IPS-18a (cell line): ENCODE measurements around the gene PRKAR1B.
"Not testable (repeated sequence)": the region's sequence is repeated elsewhere in the genome, so short reads cannot be mapped to it uniquely, and the experiment has no call there.

Source experiments
- H3K27ac ChIP-seq: one replicate; pipeline ENCODE4 v1.5.1; 2013; ENCODE audit warnings: low read length
- H3K27me3 ChIP-seq: one replicate; pipeline ENCODE4 v1.6.1; 2013; ENCODE audit warnings: mild to moderate bottlenecking, low read length; ENCODE audit not compliant: control insufficient read depth, insufficient read depth
- H3K36me3 ChIP-seq: one replicate; pipeline ENCODE4 v1.6.1; 2013; ENCODE audit warnings: low read depth, low read length; ENCODE audit not compliant: control insufficient read depth
- H3K4me1 ChIP-seq: one replicate; pipeline ENCODE4 v1.6.1; 2013; ENCODE audit warnings: low read depth, low read length; ENCODE audit not compliant: control insufficient read depth
- H3K4me3 ChIP-seq: one replicate; pipeline ENCODE4 v1.5.1; 2013; ENCODE audit warnings: low read length
- H3K9ac ChIP-seq: one replicate; pipeline ENCODE4 v1.6.1; 2013; ENCODE audit warnings: mild to moderate bottlenecking, low read length, moderate library complexity
- H3K9me3 ChIP-seq: one replicate; pipeline ENCODE4 v1.6.1; 2013; ENCODE audit warnings: low read depth, low read length; ENCODE audit not compliant: control insufficient read depth

PRKAR1B gene

GRCh38 chr7:552151-552867, 174.8 kb downstream of the PRKAR1B start:
- not testable (repeated sequence) for H3K27ac ChIP-seq, H3K9ac ChIP-seq, H3K4me1 ChIP-seq, H3K9me3 ChIP-seq, H3K36me3 ChIP-seq, H3K27me3 ChIP-seq, H3K4me3 ChIP-seq

- not testable (repeated sequence) for H3K9ac ChIP-seq, H3K4me1 ChIP-seq, H3K4me3 ChIP-seq, H3K27me3 ChIP-seq, H3K9me3 ChIP-seq, H3K36me3 ChIP-seq, H3K27ac ChIP-seq
These were observed 175.5 kb downstream of the PRKAR1B start for GRCh38 chr7:551615-551970.

GRCh38 chr7:550881-551614, 176.0 kb downstream of the PRKAR1B start:
- no peak overlapping the region for H3K9ac ChIP-seq
- no peak overlapping the region for H3K27ac ChIP-seq
- no peaks in the 10 kb centered on the region for H3K9me3 ChIP-seq
- no peaks in the 10 kb centered on the region for H3K36me3 ChIP-seq
- no peaks in the 10 kb centered on the region for H3K4me1 ChIP-seq
- no peaks in the 10 kb centered on the region for H3K27me3 ChIP-seq
- H3K4me3 ChIP-seq, result no peak overlapping the region

GRCh38 chr7:549891-550625, 177.0 kb downstream of the PRKAR1B start:
- Histone ChIP-seq H3K4me3 (no peak overlapping the region), H3K4me1 (no peaks in the 10 kb centered on the region), H3K9me3 (no peaks in the 10 kb centered on the region), H3K27me3 (no peaks in the 10 kb centered on the region), H3K27ac (no peak overlapping the region), H3K36me3 (no peaks in the 10 kb centered on the region), H3K9ac (no peak overlapping the region)

- Histone ChIP-seq H3K9ac (no peak overlapping the region), H3K4me1 (no peaks in the 10 kb centered on the region), H3K27ac (no peak overlapping the region), H3K4me3 (no peak overlapping the region), H3K9me3 (no peaks in the 10 kb centered on the region), H3K36me3 (no peaks in the 10 kb centered on the region), H3K27me3 (no peaks in the 10 kb centered on the region)
These were observed 177.8 kb downstream of the PRKAR1B start for GRCh38 chr7:549066-549890.

GRCh38 chr7:548401-548800, 178.7 kb downstream of the PRKAR1B start:
- no peak overlapping the region for H3K4me3 ChIP-seq
- H3K36me3 ChIP-seq, result no peaks in the 10 kb centered on the region
- H3K9ac ChIP-seq, result no peak overlapping the region
- no peaks in the 10 kb centered on the region for H3K4me1 ChIP-seq
- no peaks in the 10 kb centered on the region for H3K27me3 ChIP-seq
- H3K9me3 ChIP-seq, result no peaks in the 10 kb centered on the region
- H3K27ac ChIP-seq, result no peak overlapping the region

- no peaks in the 10 kb centered on the region for H3K9me3 ChIP-seq
- no peak overlapping the region for H3K9ac ChIP-seq
- no peak overlapping the region for H3K27ac ChIP-seq
- H3K36me3 ChIP-seq, result no peaks in the 10 kb centered on the region
- no peak overlapping the region for H3K4me3 ChIP-seq
- no peaks in the 10 kb centered on the region for H3K4me1 ChIP-seq
- H3K27me3 ChIP-seq, result no peaks in the 10 kb centered on the region
These were observed 181.6 kb downstream of the PRKAR1B start for GRCh38 chr7:545470-545869.

- Histone ChIP-seq H3K9me3 (no peaks in the 10 kb centered on the region), H3K4me1 (no peaks in the 10 kb centered on the region), H3K27ac (no peak overlapping the region), H3K36me3 (no peaks in the 10 kb centered on the region), H3K4me3 (no peak overlapping the region), H3K27me3 (no peaks in the 10 kb centered on the region), H3K9ac (no peak overlapping the region)
These were observed 182.5 kb downstream of the PRKAR1B start for GRCh38 chr7:544338-545221.

GRCh38 chr7:543501-544337, 183.4 kb downstream of the PRKAR1B start:
- no peaks in the 10 kb centered on the region for H3K27me3 ChIP-seq
- no peak overlapping the region for H3K27ac ChIP-seq

More at GRCh38 chr7:543501-544337, 183.4 kb downstream of the PRKAR1B start:
- no peaks in the 10 kb centered on the region for H3K4me1 ChIP-seq
- H3K9me3 ChIP-seq, result no peaks in the 10 kb centered on the region
- no peak overlapping the region for H3K9ac ChIP-seq
- H3K36me3 ChIP-seq, result no peaks in the 10 kb centered on the region
- H3K4me3 ChIP-seq, result no peak overlapping the region
